Activated naive CD4-positive, alpha-beta T cell treated with anti-CD3 and anti-CD28 coated beads, Interleukin-2, amount 10 ng/mL, durations not matched to agents 7 days and 5 days (primary cell): Measurements from ENCODE around the gene HLA-DMB.

Source experiments
- CTCF ChIA-PET: fragments of 350-600 bp; sonication (Branson Sonifier 250); formaldehyde crosslinking; loops from one replicate; lab custom pipeline; 2021; ENCODE audit warnings: antibody characterized with exemption; lab: Charles Lee
- DNase-seq: peaks from one replicate; pipeline ENCODE4 v3.0.0-alpha.2; 2020
- H3K27ac Mint-ChIP-seq: one replicate; pipeline ENCODE4 v1.8.0; 2021; ENCODE audit warnings: mild to moderate bottlenecking, moderate library complexity, mixed read lengths
- H3K27me3 Mint-ChIP-seq: one replicate; pipeline ENCODE4 v1.8.0; 2021; ENCODE audit warnings: mild to moderate bottlenecking, mixed read lengths
- H3K36me3 Mint-ChIP-seq: one replicate; pipeline ENCODE4 v1.8.0; 2021; ENCODE audit warnings: mixed read lengths
- H3K4me1 Mint-ChIP-seq: one replicate; pipeline ENCODE4 v1.8.0; 2021; ENCODE audit warnings: mixed read lengths
- H3K4me3 Mint-ChIP-seq: one replicate; pipeline ENCODE4 v1.8.0; 2021; ENCODE audit warnings: mild to moderate bottlenecking, moderate library complexity, mixed read lengths
- H3K9me3 Mint-ChIP-seq: one replicate; pipeline ENCODE4 v1.8.0; 2021; ENCODE audit warnings: mixed read lengths

Gene HLA-DMB

DNA sequence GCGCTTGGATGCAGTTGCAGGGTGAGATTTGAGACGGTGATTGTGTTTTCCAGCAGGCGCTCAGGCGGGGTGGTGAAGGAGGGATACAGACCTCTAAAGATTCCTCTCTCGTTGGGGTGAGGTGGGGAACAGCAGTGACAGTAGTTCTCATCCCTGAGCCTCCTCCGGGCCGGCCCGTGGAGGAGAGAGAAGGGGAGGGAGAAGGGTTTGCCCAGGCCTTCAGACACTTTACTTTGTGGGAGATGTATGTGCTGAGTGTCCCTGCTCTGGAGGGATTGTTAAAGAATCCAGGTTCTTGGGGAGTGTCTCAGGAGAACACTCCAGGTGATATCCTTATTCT is 45.9 kb downstream of the HLA-DMB start:
- CTCF ChIA-PET, result interaction anchor here (1.0 to 3.6 kb wide), 6 partner anchors 13 to 89 kb away, joined by 3 to 18 read pairs (median 10); partner anchors contain the start of gene HLA-DMA
- H3K27ac Mint-ChIP-seq, result peak overlapping the region; percentile 91
- peaks cover 46% of the 10 kb centered on the region for H3K4me1 Mint-ChIP-seq
- H3K4me3 Mint-ChIP-seq, result peak overlapping the region; percentile 99
- peaks cover 14% of the 10 kb centered on the region for H3K36me3 Mint-ChIP-seq
- no peaks in the 10 kb centered on the region for H3K9me3 Mint-ChIP-seq
- H3K27me3 Mint-ChIP-seq, result peaks cover 12% of the 10 kb centered on the region
- DNase-seq, result no peak

DNA sequence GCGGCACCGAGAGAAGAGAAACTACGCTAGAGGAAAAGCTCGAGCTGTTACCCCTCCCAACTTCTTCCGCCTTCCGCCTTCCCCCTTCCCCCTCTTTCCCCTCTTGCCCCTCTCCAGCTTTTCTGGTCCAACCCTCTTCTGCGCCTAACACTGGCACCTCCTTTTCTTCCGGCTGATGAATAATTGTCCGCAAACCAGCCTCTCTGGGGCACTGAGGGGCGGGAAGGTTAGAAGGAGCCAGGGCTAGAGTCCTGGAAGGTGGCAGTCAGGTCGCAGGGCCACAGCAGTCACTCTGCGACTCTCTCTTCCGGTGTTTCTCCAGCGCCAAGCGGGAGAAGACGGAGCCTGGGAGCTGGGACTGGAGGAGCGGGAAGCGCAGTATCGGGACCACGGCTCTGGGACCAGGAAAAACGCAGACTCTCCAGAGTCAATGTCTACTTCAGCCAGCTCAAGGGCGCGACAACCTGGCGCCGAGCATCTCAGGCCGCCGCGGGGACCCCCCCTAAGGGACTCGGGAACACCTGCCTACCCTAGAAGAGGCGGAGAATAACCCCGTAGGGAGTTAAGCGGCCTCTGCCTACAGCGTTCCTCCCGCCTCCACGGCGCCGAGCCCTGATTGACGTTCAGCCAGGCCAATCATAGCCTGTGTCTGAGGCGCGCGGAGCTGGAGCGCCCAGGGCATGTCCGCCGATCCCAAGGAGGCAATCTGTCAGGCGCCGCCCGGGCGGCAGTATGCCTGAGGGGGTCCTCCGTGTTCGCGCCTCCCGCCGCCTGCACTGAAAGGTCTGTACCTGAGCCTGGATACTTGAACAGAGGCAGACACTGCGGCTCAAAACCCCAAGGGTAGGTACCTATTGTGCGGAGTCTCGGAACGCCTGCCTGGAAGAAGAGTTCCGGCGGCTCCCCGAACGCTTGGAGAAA is 46.5 kb downstream of the HLA-DMB start:
- H3K27ac Mint-ChIP-seq, result peak overlapping the region; percentile 91
- peak overlapping the region; percentile 99 for H3K4me3 Mint-ChIP-seq
- peaks cover 12% of the 10 kb centered on the region for H3K27me3 Mint-ChIP-seq
- peaks cover 46% of the 10 kb centered on the region for H3K4me1 Mint-ChIP-seq
- CTCF ChIA-PET, result interaction anchor here (0.9 to 3.6 kb wide), 11 partner anchors 9 to 90 kb away, joined by 3 to 18 read pairs (median 5); partner anchors contain the start of genes HLA-DMA and TAP2
- H3K36me3 Mint-ChIP-seq, result peaks cover 14% of the 10 kb centered on the region
- no peaks in the 10 kb centered on the region for H3K9me3 Mint-ChIP-seq
- DNase-seq, result peak; percentile 96

DNA sequence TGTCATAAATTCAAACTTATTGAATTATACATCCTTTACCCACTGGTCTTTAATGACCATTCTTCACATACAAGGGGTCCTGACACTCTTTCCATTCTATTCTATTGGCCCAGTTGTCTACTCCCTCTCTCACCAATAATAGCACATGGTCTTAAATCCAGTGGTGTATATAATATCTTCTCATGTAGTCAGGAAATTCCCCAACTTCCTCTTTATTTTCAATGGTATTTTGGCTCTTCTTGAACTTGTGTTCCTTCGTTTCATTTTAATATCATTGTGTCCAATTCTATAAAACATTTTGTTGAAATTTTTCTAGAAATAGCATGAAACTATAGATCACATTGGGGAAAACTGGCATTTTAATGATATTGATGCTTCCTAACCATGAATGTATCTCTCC is 50.0 kb downstream of the HLA-DMB start:
- CTCF ChIA-PET, result interaction anchor here (1.3 kb wide), 1 partner anchor 64 kb away, joined by 4 read pairs; no protein-coding TSS in a partner anchor
- DNase-seq, result no peak
- H3K4me3 Mint-ChIP-seq, result no peak overlapping the region
- peaks cover 2% of the 10 kb centered on the region for H3K36me3 Mint-ChIP-seq
- H3K27me3 Mint-ChIP-seq, result peaks cover 25% of the 10 kb centered on the region
- no peaks in the 10 kb centered on the region for H3K9me3 Mint-ChIP-seq
- H3K4me1 Mint-ChIP-seq, result peaks cover 24% of the 10 kb centered on the region
- no peak overlapping the region for H3K27ac Mint-ChIP-seq

- CTCF ChIA-PET, result interaction anchor here (0.7 to 1.5 kb wide), 3 partner anchors 63 to 126 kb away, joined by 3 to 4 read pairs (median 3); partner anchors contain the start of gene HLA-DMA
- no peak for DNase-seq
- H3K4me1 Mint-ChIP-seq, result peaks cover 11% of the 10 kb centered on the region
- H3K27me3 Mint-ChIP-seq, result peaks cover 25% of the 10 kb centered on the region
- no peak overlapping the region for H3K4me3 Mint-ChIP-seq
- H3K9me3 Mint-ChIP-seq, result no peaks in the 10 kb centered on the region
- no peak overlapping the region for H3K27ac Mint-ChIP-seq
- no peaks in the 10 kb centered on the region for H3K36me3 Mint-ChIP-seq
Observed at GRCh38 chr6:32889533-32889932, 51.3 kb downstream of the HLA-DMB start.

GRCh38 chr6:32888576-32888975 is 52.3 kb downstream of the HLA-DMB start:
- no peak for DNase-seq
- Mint-ChIP-seq H3K27me3 (peaks cover 30% of the 10 kb centered on the region), H3K4me1 (peaks cover 4% of the 10 kb centered on the region), H3K9me3 (no peaks in the 10 kb centered on the region), H3K4me3 (no peak overlapping the region), H3K27ac (no peak overlapping the region), H3K36me3 (no peaks in the 10 kb centered on the region)
- CTCF ChIA-PET, result interaction anchor here (1.0 to 5.1 kb wide), 2 partner anchors 66 to 97 kb away, joined by 4 to 60 read pairs; no protein-coding TSS in a partner anchor

DNA sequence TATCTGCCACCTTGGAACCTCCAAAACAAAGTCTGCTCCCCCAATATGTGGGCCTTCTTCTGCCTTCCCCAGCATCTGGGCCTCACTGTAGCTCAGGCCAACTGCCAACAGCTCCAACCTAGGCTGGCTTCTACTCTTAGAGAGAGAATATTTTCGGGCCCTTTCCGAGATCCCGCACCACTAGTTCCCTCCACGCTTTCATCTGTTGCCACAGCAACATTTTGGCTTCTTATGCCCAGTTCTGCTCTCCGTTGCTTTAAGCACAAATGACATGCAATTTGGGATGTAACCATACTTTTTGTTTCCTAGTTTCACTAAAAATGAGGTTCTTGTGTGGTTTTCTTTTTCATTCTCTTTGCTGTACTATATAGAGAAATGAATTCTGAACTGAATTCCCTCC is 53.2 kb downstream of the HLA-DMB start:
- Mint-ChIP-seq H3K27ac (no peak overlapping the region), H3K27me3 (peaks cover 30% of the 10 kb centered on the region), H3K4me3 (no peak overlapping the region), H3K9me3 (no peaks in the 10 kb centered on the region), H3K36me3 (no peaks in the 10 kb centered on the region), H3K4me1 (no peaks in the 10 kb centered on the region)
- CTCF ChIA-PET, result interaction anchor here (2.3 to 5.1 kb wide), 2 partner anchors 66 to 98 kb away, joined by 16 to 60 read pairs; partner anchors contain the start of gene HLA-DMA
- no peak for DNase-seq

- Mint-ChIP-seq H3K36me3 (no peaks in the 10 kb centered on the region), H3K27ac (no peak overlapping the region), H3K27me3 (peaks cover 29% of the 10 kb centered on the region), H3K4me3 (no peak overlapping the region), H3K4me1 (no peaks in the 10 kb centered on the region), H3K9me3 (no peaks in the 10 kb centered on the region)
- no peak for DNase-seq
- CTCF ChIA-PET, result interaction anchor here (0.8 to 5.1 kb wide), 11 partner anchors 10 to 263 kb away, joined by 3 to 60 read pairs (median 5); partner anchors contain the start of gene HLA-DMA
Observed at GRCh38 chr6:32886681-32887383, 54.0 kb downstream of the HLA-DMB start.

- Mint-ChIP-seq H3K27me3 (peaks cover 23% of the 10 kb centered on the region), H3K4me1 (no peaks in the 10 kb centered on the region), H3K36me3 (no peaks in the 10 kb centered on the region), H3K27ac (no peak overlapping the region), H3K4me3 (no peak overlapping the region), H3K9me3 (no peaks in the 10 kb centered on the region)
- DNase-seq, result no peak
- CTCF ChIA-PET, result interaction anchor here (0.8 to 5.1 kb wide), 19 partner anchors 8 to 264 kb away, joined by 3 to 60 read pairs (median 4); partner anchors contain the start of gene HLA-DMA
Observed at GRCh38 chr6:32885698-32886286, 55.0 kb downstream of the HLA-DMB start.
